Stimulated activated CD4-positive, alpha-beta T cell treated with anti-CD3 and anti-CD28 coated beads, Interleukin-4, amount 100 ng/mL, for 4 hours (primary cell): ENCODE measurements around the gene MR1.

Experiments used
- DNase-seq, 2 experiments: peaks; one replicate each; pipeline ENCODE4 v3.0.0-alpha.2; 2020

Gene MR1

DNA sequence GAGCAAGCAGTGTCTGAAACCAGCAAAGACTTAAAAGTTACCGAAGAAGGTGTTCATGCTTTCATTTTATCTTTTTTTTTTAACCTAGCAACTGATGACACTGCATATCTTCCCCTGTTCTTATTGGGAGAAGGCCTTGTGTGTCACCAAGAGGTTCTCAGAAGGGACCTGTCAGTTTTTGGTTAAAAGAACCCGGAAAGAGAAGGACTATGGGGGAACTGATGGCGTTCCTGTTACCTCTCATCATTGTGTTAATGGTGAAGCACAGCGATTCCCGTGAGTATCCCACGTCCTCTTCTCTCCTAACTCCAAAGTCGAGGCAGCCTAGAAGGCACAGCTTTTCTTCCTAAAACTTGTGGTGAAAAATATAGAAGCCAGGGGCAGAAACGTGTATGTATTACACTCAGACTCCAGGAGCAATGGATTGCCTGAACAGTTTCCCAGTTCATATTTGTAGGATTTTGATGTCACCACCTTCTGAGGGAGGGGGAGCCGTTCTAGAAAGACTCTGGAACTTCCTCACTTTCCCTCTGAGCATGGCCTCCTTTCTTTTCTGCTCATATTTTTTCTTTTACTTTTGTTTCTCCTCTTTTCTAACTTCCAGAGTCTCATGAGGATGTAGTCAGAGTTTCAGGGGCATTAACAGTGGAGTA, at the start of gene MR1:
MR1 (plus strand) TSS at position 185 of the 653 bp plus-strand sequence; CDS start at position 210, 25 bp downstream.
- DNase-seq = peak in 1 of 2 experiments; percentile 36

DNA sequence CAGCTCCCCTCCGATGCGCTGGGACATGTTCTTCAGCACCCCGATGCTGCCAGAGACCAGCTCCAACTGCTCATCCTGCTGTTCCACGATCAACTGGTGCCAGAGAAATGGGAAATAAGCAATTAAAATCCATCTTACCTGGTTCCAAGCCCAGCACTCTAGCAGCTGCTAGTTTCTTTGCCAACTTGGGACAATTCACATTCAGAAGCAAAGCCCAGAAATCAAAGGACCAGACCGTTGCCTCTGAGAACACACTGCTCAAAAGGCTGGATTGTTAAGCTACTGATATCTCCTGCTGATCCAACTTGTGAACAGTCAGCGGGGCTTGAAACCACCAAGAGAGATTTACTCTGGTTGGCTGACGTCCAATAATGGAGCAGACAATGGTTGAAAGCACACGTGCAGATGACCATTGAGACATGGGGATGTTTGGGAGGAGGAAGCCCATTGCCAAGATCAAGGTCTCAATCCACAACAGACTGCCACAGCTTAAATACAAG, 45.5 kb upstream of the MR1 start:
- no peak for DNase-seq

DNA sequence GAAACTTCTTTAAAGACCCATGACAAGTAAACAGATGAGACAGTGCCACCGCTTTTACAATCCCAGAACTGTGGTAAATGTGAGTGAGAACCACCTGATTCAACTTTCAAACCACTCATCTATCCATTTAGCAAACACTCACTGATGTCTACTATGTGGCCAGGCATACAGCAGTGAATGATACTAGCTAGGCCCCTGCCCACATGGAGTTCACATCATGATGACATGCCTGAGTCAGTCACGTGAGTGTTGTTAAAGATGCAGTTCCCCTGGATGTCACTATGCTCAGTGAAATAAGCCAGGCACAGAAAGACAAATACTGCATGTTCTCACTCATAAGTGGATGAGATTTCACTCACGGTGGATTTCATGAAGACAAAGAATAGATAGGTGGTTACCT, 39.5 kb upstream of the MR1 start:
- DNase-seq = no peak

DNA sequence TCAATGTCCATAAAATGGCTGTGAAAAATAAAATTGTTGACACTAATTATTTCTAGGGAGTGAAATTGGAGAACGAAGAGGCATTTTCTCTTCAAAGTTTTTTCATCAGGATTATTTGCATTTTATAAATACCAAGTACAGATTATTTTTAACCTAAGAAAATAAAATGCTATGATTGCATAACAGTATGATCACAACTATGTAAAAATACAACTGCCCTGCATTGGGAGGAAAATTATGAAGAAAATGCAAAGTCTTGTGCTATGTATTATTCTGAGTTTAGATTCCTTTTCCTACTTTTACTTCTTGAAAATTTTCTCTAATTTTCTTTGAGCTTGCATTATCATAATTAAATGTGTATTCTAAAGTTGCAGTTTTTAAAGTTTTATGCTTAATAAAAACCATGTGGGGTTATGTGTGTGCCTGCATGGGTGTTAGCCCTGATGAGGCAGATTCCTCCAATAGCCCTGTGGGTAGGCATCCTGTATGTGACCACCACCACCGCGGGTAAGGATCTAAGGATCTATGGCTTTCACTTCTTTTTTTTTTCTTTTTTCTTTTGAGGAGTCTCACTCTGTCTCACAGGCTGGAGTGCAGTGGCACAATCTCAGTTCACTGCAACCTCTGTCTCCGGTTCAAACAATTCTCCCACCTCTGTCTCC, 35.8 kb upstream of the MR1 start:
- DNase-seq = no peak

DNA sequence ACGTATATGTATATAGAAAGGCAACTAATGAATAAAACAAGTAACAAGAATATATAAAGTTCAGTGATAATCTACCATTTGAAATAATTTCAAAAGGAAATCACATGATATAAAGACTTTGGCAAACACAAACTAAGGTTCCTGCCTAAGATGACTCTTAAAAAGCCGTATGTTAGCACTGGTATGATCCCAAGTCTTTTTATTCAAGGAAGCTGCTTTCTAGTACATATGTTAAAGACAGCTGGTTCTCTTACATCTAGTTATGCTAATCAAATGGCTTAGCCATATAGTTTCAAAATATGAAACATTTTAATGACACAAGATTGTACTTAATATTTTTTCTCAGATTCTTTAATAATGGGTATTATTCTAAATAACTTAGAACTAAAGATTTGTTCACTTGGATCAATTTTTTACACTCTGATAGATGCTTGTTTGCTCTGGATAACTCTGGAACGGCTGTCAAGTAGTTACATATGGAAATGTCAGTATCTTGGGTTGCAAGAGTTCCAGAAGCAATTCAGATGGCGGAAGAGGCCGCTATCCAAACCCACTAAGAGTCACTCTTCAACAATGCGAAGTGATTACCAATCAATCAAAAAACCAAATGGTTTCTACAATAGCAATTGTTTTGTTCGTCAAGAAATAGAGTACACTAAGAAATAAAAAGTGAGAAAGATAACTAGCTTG, 32.5 kb upstream of the MR1 start:
- no peak for DNase-seq

DNA sequence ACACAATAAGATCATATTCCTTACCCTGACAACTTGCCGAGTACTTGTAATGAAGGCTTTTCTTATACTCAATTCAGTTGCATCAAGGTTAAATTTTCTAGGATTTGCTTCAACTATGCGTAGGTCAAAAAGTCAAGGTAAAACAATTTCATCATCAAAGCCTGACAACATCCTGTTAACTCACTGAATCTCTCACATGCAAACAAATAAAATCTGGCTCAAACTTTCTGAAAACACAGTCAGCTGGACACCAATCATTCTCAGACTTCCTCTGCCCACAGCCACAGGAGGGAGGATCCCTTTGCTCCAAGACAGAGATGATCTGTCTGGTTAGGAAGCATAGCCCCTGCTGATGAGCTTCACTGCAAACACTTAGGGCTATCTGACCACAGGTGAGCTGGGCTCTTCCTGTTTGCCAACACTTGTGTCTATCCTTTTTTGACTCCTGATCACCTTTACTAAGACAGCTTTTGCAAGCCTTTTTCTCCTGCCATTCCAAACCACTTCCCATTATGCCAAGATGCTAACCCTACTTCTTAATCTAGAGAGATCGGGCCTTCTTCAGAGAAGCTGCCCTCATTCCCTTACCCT, 31.1 kb upstream of the MR1 start:
- no peak for DNase-seq

DNA sequence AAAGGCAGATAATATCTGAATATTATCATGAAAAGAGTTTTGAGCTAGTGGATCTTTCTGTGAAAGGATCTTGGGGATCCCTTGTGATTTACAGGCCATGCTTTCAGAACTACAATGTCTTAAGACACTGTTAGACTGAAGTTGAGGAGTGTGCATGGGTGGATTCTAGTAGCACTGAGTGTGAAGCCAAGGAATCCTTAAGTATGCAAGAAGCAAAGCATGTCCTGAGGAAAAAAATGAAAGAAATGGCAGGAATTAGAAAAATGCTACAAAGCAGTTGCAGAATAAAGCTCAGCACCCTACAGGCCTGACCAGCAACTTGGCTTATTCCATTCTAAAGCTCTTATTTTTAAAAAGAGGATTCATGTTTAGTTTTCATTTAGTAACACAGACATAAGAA, 23.0 kb upstream of the MR1 start:
- DNase-seq = no peak

DNA sequence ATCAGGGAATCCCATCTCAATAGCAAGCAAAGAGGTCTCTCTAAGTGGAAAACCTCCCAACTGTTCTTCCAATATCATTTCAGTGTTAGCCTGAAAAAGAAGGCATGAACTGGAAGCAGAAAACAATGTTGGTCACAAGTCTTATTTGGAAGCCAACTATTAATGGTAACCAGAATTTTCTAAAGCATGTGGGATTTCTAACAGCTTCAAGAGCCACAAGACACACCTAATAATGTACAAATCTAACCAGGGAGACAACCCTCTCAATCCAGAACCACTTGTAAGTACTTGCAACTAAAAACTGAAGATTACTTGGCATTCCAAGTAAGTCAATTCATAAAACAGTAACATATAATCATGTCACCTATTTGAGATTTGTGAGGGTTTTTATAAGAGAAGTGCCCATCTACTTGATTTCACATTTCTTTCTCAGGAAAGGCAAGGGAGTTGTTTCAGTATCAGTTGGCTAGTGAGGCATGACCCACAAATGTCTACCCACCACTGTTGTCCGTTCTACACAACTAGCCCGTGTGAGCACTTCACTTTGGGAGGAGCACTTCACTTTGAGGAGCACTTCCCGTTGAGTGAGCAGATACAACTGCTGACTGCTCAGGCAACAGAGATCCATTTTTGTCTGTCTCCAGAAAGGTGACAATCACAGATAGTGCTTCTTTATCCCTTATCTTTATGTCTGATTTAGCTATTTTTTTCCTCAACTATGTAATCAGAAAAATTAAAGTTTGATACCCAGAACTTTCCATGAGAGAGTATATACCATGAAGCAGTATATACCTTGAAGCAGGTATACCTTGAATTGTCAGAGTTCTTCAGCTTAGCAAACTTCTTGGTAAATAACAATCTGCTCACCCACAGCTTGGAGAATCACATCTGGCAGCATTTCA, 22.2 kb upstream of the MR1 start:
- no peak for DNase-seq

DNA sequence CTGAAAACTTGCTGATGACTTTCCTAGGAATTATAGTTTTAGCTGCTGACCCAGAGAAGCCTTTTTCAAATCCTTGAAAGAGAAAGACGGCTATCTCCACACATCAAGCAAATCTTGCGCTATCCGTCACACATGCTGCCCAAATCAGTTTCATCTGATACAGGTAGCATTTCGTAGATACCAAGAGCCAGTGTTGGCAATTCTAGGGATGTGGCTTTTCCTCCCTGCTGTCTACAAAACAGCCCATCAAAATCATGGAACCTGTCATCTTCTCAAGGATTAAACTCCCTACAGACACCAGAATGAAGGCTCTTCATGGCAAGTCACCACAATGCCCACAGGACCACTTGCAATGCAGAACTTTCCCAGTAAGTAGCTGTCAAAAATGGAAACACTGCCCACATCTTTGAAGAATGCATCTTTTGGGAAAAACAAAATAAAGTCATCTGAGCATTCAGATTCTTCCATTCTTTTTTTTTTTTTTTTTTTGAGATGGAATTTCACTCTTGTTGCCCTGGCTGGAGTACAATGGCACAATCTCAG, 21.5 kb upstream of the MR1 start:
- no peak for DNase-seq

DNA sequence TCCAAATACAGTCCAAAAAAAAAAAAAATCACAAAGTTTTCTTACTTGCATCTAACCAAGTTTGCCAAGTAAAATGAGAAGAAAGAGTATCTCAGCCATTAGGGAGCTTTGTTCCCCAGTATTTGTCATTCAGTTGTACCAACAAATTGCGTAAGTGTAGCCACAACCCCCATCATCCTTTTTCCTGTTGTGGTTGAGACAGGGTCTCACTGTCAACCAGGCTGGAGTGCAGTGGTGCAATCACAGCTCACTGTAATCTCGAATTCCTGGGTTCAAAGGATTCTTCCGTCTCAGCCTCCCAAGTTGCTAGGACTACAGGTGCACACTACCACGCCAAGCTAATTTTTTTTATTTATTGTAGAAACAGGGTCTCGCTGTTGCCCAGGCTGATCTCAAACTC, 20.6 kb upstream of the MR1 start:
- no peak for DNase-seq

DNA sequence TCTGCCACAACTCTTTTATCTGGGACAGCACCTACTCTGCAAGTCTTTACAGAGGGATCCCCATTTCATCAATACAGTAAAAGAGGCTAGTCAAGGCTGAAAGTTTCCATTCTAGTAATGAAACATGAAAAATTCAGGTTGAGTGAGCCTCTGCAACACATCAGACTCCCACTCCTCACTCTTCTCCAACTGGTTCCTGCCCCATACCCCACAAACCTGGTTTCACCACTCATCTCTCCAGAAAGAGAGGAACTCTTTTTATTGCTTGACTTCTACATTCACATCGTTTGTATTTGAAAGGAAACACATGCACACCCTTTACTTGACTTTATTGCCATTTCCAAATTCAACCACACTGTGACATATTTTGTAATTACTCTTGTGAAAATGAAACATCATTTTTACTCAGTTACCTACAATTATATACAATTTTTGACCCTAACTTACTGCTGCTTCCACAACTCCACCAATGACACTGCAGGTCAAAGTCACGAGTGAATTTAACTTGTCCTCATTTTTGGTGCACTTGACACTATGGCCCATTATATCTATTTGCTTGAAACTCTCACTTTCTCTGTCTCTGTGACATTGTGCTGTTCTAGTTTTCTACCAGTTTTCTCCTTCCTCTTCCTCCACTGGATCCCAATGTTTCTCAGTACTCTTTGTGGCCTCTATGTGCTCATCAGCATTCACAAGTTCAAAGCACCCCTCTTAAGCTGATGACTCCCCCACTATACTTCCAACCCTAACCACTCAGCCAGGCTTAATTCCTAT, 19.1 kb upstream of the MR1 start:
- no peak for DNase-seq

DNA sequence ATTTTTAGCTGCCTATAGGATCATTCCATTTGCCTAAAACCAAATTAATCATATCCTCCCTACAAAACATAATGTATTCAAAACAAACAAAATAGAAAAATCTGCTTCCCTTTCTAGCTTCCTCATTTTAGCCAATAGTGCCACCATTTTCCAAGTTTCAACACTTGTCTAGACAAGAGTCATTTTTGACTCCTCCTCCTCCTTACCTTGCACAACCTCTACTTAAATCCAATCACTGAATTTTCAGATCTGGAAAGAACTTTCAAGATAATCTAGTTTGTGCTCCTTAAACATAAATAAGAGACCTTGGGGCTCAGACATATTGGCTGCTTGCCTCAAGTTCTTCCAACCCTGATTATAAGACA, 18.6 kb upstream of the MR1 start:
- DNase-seq = no peak

DNA sequence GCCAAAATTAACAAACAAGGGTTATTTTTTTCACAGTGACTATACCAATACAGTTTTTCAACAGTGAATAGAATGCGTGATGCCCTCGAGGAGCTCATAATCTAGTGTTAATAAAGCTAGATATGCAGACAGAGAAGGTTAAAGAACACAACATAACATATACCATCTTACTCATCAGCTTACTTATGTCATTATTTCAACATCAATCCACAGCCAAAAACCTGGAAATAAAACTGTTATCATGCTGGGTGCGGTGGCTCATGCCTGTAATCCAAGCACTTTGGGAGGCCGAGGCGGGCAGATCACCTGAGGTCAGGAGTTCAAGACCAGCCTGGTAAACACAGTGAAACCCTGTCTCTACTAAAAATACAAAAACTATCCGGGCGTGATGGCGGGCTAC, 17.2 kb upstream of the MR1 start:
- DNase-seq = no peak

DNA sequence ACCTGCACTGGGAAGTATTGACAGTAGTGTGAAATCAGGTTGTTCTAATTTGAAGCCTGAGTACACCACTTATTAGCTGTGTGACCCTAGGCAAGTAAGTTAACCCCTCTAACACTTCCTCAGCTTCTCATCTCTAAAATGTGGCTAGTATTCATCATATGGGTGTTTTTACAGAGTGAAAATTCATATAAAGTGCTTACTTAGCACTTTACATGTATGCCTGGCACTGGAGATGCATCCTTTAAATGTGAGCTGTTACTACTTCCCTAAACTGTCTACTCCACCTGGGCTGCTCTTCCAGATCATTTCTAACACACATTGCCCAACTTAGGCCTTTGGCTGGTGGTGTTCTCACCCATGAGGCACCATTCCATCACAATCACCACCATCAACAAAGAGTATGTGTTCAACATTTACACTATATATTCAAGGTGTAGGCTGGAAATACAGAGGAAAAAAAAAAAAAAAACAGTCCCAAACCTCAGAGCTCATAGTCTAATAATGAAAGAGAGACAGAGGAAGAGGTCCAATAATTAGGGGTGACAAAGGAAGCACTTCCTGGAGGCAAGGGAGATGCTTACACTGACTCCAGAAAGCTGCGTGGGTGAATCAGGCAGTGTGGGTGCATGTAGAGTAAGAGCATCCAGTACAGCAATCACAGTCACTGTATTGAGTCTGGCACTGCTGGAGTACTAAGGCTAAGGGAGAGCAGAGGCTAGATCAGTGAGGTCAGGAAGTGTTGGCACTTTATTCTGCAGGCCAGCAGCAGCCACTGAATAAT, 14.7 kb upstream of the MR1 start:
- peak in 1 of 2 experiments; percentile 23 for DNase-seq

DNA sequence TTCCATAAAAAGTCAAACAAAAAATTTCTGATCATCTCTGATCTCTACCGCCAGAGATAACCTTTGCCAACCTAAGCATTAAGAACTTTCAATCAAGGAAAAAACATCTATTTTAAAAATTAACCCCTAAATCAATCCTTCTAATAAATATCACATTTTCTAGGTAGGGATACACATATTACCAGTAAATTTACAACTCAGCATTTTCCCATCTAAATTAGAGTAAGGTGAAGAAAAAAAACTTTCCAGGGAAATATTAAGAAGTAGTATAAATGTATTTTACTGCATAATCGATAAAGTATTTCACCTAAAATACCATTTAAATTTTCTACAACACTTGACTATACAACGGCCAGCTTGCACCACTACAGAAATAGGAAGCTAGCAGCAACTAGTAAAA, 12.6 kb upstream of the MR1 start:
- no peak for DNase-seq

DNA sequence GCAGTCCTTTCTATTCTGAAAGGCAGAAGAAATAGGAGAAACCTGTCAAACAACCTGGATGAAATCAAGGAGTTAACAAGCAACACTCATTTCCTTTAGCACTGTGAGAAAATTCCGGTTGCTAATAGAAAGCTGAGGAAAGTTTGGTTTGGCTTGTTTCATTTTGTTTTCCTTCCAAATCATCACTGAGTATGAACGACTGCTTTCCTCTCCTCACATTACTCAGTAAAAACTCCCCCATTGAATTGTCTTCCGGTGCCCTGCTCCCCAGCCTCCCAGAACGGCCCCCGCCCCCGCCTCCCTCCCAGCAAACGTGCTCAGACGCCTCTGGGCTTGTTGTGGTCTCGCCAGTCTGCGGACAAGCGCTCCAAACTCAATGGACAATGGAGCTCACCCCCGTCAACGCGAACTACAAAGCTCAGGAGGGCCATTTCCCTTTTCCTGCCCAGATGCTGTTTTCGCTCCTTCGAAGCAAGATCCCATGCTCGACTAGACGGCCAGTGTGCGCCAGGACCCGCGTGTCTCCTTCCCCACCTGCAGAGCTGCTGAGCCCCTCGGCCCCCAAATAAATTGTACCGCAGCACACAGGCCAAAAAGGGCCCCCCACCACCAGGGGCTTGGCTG, 11.9 kb upstream of the MR1 start:
- peak; percentile 64 to 71 for DNase-seq

DNA sequence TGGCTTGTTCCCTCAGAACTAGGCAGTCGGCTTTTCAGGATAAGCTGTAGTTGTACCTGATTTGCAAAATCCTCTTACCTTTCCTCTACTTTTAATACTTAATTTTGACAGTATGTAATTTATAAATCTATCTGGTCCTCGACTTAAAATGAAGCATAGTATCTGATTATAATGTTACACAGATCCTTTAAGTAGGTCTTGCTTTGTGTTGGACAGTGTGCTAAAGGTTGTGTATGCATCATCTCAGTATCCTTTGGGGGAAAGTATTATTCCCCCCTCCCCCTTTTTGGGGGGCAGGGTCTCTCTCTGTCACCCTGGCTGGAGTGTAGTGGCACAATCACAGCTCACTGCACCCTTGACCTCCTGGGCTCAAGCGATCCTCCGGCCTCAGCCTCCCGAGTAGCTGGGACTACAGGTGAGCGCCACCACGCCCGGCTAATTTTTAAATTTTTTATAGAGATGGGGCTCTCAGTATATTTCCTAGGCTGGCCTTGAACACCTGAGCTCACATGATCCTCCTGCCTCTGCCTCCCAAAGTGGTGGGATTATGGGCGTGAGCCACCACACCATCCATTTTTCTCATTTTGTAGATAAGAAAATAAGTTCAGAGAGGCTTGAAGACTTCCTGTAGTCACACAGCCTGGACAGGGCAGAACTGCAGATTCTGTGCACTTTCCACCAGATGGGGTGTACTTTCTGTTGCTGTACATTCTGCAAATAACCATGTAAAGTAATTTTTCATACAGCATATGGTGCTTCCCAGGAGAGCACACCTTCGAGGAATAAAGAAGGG, 10.3 kb upstream of the MR1 start:
- no peak for DNase-seq

DNA sequence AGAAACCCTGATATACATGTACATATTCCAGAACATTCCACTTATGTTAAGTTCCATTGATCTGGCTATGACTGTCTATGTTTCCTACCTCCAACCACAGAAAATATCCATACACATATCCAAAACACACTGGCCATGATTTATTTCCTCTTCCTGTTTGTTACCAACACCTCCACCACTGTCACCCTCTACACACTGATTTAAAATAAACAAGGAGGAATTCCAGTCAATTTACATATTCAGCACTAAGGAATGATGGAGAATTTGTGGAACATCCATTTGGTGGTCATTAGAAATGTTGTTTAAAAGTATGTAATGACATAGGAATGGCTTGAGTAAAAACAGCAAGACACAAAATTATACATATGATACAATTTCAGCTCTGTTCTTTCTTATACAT, 5.6 kb upstream of the MR1 start:
- DNase-seq = no peak

DNA sequence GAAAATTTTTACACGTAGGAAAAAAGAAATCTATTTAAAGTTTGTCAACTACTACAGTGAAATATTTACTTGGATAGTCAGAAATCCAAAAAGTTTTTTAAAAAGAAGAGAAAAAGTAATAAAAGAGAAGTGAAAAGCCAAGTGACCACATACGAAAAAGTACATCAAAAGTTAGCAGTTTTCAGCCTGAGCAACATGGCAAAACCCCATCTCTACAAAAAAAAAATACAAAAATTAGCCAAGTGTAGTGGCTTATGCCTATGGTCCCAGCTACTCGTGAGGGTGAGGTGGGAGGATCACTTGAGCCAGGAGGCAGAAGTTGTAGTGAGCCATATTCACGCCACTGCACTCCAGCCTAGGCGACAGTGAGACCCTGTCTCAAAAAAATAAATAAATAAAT, 5.2 kb upstream of the MR1 start:
- no peak for DNase-seq
